ENCODE data around the gene RAB34. TPM values are rescaled to one million over a fixed set of nuclear protein-coding genes. Genes with fewer than 3 reads are reported as not detected.

Gene RAB34
- total and polyA plus RNA-seq, 9 of the 15 experiments (the other 6 are each of a cell fraction or from before 2014, with no cell fraction given): 0.07 to 3.8 (median 0.46) TPM; not detected in 1

GRCh38 chr17:28665994-28666393 is 51.7 kb downstream of the RAB34 start:
- Histone ChIP-seq H3K36me3 (ENCODE audit: control insufficient read depth, insufficient read depth, low read length) (peaks cover 69% of the 10 kb centered on the region), H3K4me2 (ENCODE audit: insufficient read depth, low read length) (no peak overlapping the region), H3K9me1 (ENCODE audit: control insufficient read depth, insufficient read depth, low read length) (peaks cover 4% of the 10 kb centered on the region), H3K9me3 (replicated peaks; ENCODE audit: control insufficient read depth, insufficient read depth, low read depth, low read length) (no peaks in the 10 kb centered on the region), H3K27ac (ENCODE audit: extremely low read depth, low read depth, low read length) (no peak overlapping the region), H4K20me1 (replicated peaks; ENCODE audit: control insufficient read depth, insufficient read depth, low read length) (peaks cover 12% of the 10 kb centered on the region; the same call in 1 of the 2 replicates), H3K9ac (ENCODE audit: insufficient read depth in 1 of 2, low read depth in 2 of 2, low read length in 2 of 2) (no peak overlapping the region), H3K4me3 (no peak overlapping the region), H3K27me3 (ENCODE audit: control insufficient read depth in 2 of 2, insufficient read depth in 2 of 2, low read length in 2 of 2) (no peaks in the 10 kb centered on the region), H2AFZ (ENCODE audit: low read depth, low read length) (no peak overlapping the region), H3K4me1 (replicated peaks in 1 of 2; ENCODE audit: control insufficient read depth in 2 of 2, insufficient read depth in 2 of 2, low read length in 2 of 2) (peaks cover 4 to 7% of the 10 kb centered on the region in 2 experiments; a peak in 2 of 5 replicates), H3K79me2 (ENCODE audit: control insufficient read depth, insufficient read depth, low read length) (peaks cover 80% of the 10 kb centered on the region)
- no TSS peak for BruUV-seq (replicated peaks)
- in situ Hi-C loops (cut with MboI): no loop called here
- FAIRE-seq (no peak), DNase-seq (ENCODE audit: extremely low read depth in 1 of 4, low spot score in 3 of 4) (no peak), ATAC-seq (no peak)
- intact Hi-C loops (cut with micrococcal nuclease): no loop called here
- TF ChIP-seq SPI1 (IDR thresholded peaks at IDR 0.05; ENCODE audit: borderline replicate concordance, low read depth, low read length) (peak; percentile 74), PBX2 (CRISPR knock-in tag; IDR thresholded peaks at IDR 0.05; ENCODE audit: low read depth) (no peak), PBX2 (tag; conservative IDR thresholded peaks at IDR 0.05; ENCODE audit: low read depth) (no peak)
- ChIA-PET POLR2A (interaction anchor here (0.6 to 6.9 kb wide), 6 partner anchors 9 to 1296 kb away, joined by 3 to 56 read pairs (median 3); partner anchors contain the start of gene BLTP2), CTCF (ENCODE audit: low intra/inter-chr PET ratio) (no interaction called here)
- WGBS (ENCODE audit: insufficient coverage, low coverage, missing lambda C conversion rate): 86% methylated on average over 2 of the region's 2 CpGs

Small RNA genes lying within 50 kb of the gene (small RNA-seq; reads per million reads assigned to genes)
- gene SNORD42A: not detected
- gene SNORD42B: not detected
- gene SNORD4A: not detected
- not detected for gene SNORD4B

Other genes with a start within 250 kb of the RAB34 start
Only the 7 nearest of the 20 such genes appear.
- 41.2 and 46.7 TPM in 2 replicates for gene SDF2, start 56.0 kb downstream of the RAB34 start, total RNA-seq (2014; rRNA removed)
- 62.7 and 64.0 TPM in 2 replicates for gene SDF2, start 56.0 kb downstream of the RAB34 start, total RNA-seq (2014; rRNA removed; fragmentation: Illumina TruSeq; extraction: Trizol)
- 50.2 and 51.6 TPM in 2 replicates for gene SDF2, start 56.0 kb downstream of the RAB34 start, total RNA-seq (2015; rRNA removed; fragmentation: Illumina TruSeq; extraction: Trizol)
- 45.7 and 50.0 TPM in 2 replicates for gene SDF2, start 56.0 kb downstream of the RAB34 start, total RNA-seq (2021)
- 56.1 and 77.2 TPM in 2 replicates for gene SDF2, start 56.0 kb downstream of the RAB34 start, polyA plus RNA-seq (2011; rRNA removed)
- gene SDF2, start 56.0 kb downstream of the RAB34 start, polyA plus RNA-seq (2014; fragmentation: Illumina TruSeq; extraction: Trizol): 62.1 and 67.0 TPM in 2 replicates
- gene SDF2, start 56.0 kb downstream of the RAB34 start, polyA plus RNA-seq (2014; fragmentation: Nextera tagmentation; extraction: Ambion mirVana): 100 to 1,000 TPM; 116 to 132 TPM
- 60.8 and 65.6 TPM in 2 replicates for gene SDF2, start 56.0 kb downstream of the RAB34 start, polyA plus RNA-seq (2014; rRNA removed)
- 58.1 and 80.4 TPM in 2 replicates for gene SUPT6H, start 55.7 kb downstream of the RAB34 start, total RNA-seq (2014; rRNA removed)
- 44.4 and 48.2 TPM in 2 replicates for gene SUPT6H, start 55.7 kb downstream of the RAB34 start, total RNA-seq (2014; rRNA removed; fragmentation: Illumina TruSeq; extraction: Trizol)
- 49.2 and 49.8 TPM in 2 replicates for gene SUPT6H, start 55.7 kb downstream of the RAB34 start, total RNA-seq (2015; rRNA removed; fragmentation: Illumina TruSeq; extraction: Trizol)
- 67.9 and 77.7 TPM in 2 replicates for gene SUPT6H, start 55.7 kb downstream of the RAB34 start, total RNA-seq (2021)
- 34.8 and 35.8 TPM in 2 replicates for gene SUPT6H, start 55.7 kb downstream of the RAB34 start, polyA plus RNA-seq (2011; rRNA removed)
- 68.5 and 68.9 TPM in 2 replicates for gene SUPT6H, start 55.7 kb downstream of the RAB34 start, polyA plus RNA-seq (2014; fragmentation: Illumina TruSeq; extraction: Trizol)
- gene SUPT6H, start 55.7 kb downstream of the RAB34 start, polyA plus RNA-seq (2014; fragmentation: Nextera tagmentation; extraction: Ambion mirVana): 1 to 10 TPM; 1.7 to 3.3 TPM
- 47.8 and 57.3 TPM in 2 replicates for gene SUPT6H, start 55.7 kb downstream of the RAB34 start, polyA plus RNA-seq (2014; rRNA removed)
- gene PROCA1, start 6.0 kb downstream of the RAB34 start, total RNA-seq (2014; rRNA removed): 5.9 and 6.6 TPM in 2 replicates
- gene PROCA1, start 6.0 kb downstream of the RAB34 start, total RNA-seq (2014; rRNA removed; fragmentation: Illumina TruSeq; extraction: Trizol): 2.7 and 2.9 TPM in 2 replicates
- gene PROCA1, start 6.0 kb downstream of the RAB34 start, total RNA-seq (2015; rRNA removed; fragmentation: Illumina TruSeq; extraction: Trizol): 4.7 and 5.4 TPM in 2 replicates
- 5.3 and 5.6 TPM in 2 replicates for gene PROCA1, start 6.0 kb downstream of the RAB34 start, total RNA-seq (2021)
- 7.0 and 7.3 TPM in 2 replicates for gene PROCA1, start 6.0 kb downstream of the RAB34 start, polyA plus RNA-seq (2011; rRNA removed)
- 5.4 and 6.7 TPM in 2 replicates for gene PROCA1, start 6.0 kb downstream of the RAB34 start, polyA plus RNA-seq (2014; fragmentation: Illumina TruSeq; extraction: Trizol)
- gene PROCA1, start 6.0 kb downstream of the RAB34 start, polyA plus RNA-seq (2014; fragmentation: Nextera tagmentation; extraction: Ambion mirVana): 1 to 10 TPM in 1 of 2 experiments, under 1 TPM in 1; 0.78 to 1.3 TPM
- 13.1 and 16.2 TPM in 2 replicates for gene PROCA1, start 6.0 kb downstream of the RAB34 start, polyA plus RNA-seq (2014; rRNA removed)
- gene RPL23A, start 2.1 kb upstream of the RAB34 start, total RNA-seq (2014; rRNA removed): 1,152 and 1,205 TPM in 2 replicates
- 2,395 and 2,469 TPM in 2 replicates for gene RPL23A, start 2.1 kb upstream of the RAB34 start, total RNA-seq (2014; rRNA removed; fragmentation: Illumina TruSeq; extraction: Trizol)
- gene RPL23A, start 2.1 kb upstream of the RAB34 start, total RNA-seq (2015; rRNA removed; fragmentation: Illumina TruSeq; extraction: Trizol): 1,764 and 1,818 TPM in 2 replicates
- 2,532 and 2,839 TPM in 2 replicates for gene RPL23A, start 2.1 kb upstream of the RAB34 start, total RNA-seq (2021)
- 2,188 and 2,272 TPM in 2 replicates for gene RPL23A, start 2.1 kb upstream of the RAB34 start, polyA plus RNA-seq (2011; rRNA removed)
- gene RPL23A, start 2.1 kb upstream of the RAB34 start, polyA plus RNA-seq (2014; fragmentation: Illumina TruSeq; extraction: Trizol): 1,539 and 1,550 TPM in 2 replicates
- gene RPL23A, start 2.1 kb upstream of the RAB34 start, polyA plus RNA-seq (2014; fragmentation: Nextera tagmentation; extraction: Ambion mirVana): 1,000 to 10,000 TPM; 6,705 to 7,115 TPM
- gene RPL23A, start 2.1 kb upstream of the RAB34 start, polyA plus RNA-seq (2014; rRNA removed): 1,016 and 1,176 TPM in 2 replicates
- gene TLCD1, start 8.4 kb upstream of the RAB34 start, total RNA-seq (2014; rRNA removed): 15.8 and 26.0 TPM in 2 replicates
- 19.7 and 21.7 TPM in 2 replicates for gene TLCD1, start 8.4 kb upstream of the RAB34 start, total RNA-seq (2014; rRNA removed; fragmentation: Illumina TruSeq; extraction: Trizol)
- 15.7 and 18.1 TPM in 2 replicates for gene TLCD1, start 8.4 kb upstream of the RAB34 start, total RNA-seq (2015; rRNA removed; fragmentation: Illumina TruSeq; extraction: Trizol)
- gene TLCD1, start 8.4 kb upstream of the RAB34 start, total RNA-seq (2021): 27.1 and 29.5 TPM in 2 replicates
- gene TLCD1, start 8.4 kb upstream of the RAB34 start, polyA plus RNA-seq (2011; rRNA removed): 17.2 and 33.2 TPM in 2 replicates
- gene TLCD1, start 8.4 kb upstream of the RAB34 start, polyA plus RNA-seq (2014; fragmentation: Illumina TruSeq; extraction: Trizol): 34.2 and 37.7 TPM in 2 replicates
- gene TLCD1, start 8.4 kb upstream of the RAB34 start, polyA plus RNA-seq (2014; fragmentation: Nextera tagmentation; extraction: Ambion mirVana): 10 to 100 TPM in 1 of 2 experiments, 1 to 10 TPM in 1; 6.8 to 10.2 TPM
- 25.0 and 34.7 TPM in 2 replicates for gene TLCD1, start 8.4 kb upstream of the RAB34 start, polyA plus RNA-seq (2014; rRNA removed)
- 4.6 and 5.8 TPM in 2 replicates for gene NEK8, start 10.9 kb upstream of the RAB34 start, total RNA-seq (2014; rRNA removed)
- 3.9 TPM in 2 replicates for gene NEK8, start 10.9 kb upstream of the RAB34 start, total RNA-seq (2014; rRNA removed; fragmentation: Illumina TruSeq; extraction: Trizol)
- gene NEK8, start 10.9 kb upstream of the RAB34 start, total RNA-seq (2015; rRNA removed; fragmentation: Illumina TruSeq; extraction: Trizol): 3.6 and 4.5 TPM in 2 replicates
- gene NEK8, start 10.9 kb upstream of the RAB34 start, total RNA-seq (2021): 6.4 and 7.8 TPM in 2 replicates
- 16.6 and 17.7 TPM in 2 replicates for gene NEK8, start 10.9 kb upstream of the RAB34 start, polyA plus RNA-seq (2011; rRNA removed)
- gene NEK8, start 10.9 kb upstream of the RAB34 start, polyA plus RNA-seq (2014; fragmentation: Illumina TruSeq; extraction: Trizol): 5.7 and 8.2 TPM in 2 replicates
- 1 to 10 TPM in 1 of 2 experiments, under 1 TPM in 1; 0.98 to 1.6 TPM for gene NEK8, start 10.9 kb upstream of the RAB34 start, polyA plus RNA-seq (2014; fragmentation: Nextera tagmentation; extraction: Ambion mirVana)
- 7.6 and 10.3 TPM in 2 replicates for gene NEK8, start 10.9 kb upstream of the RAB34 start, polyA plus RNA-seq (2014; rRNA removed)
- gene TRAF4, start 26.1 kb upstream of the RAB34 start, total RNA-seq (2014; rRNA removed): 75.4 and 112 TPM in 2 replicates
- gene TRAF4, start 26.1 kb upstream of the RAB34 start, total RNA-seq (2014; rRNA removed; fragmentation: Illumina TruSeq; extraction: Trizol): 23.6 and 32.0 TPM in 2 replicates
- gene TRAF4, start 26.1 kb upstream of the RAB34 start, total RNA-seq (2015; rRNA removed; fragmentation: Illumina TruSeq; extraction: Trizol): 45.6 and 52.6 TPM in 2 replicates
- 147 and 156 TPM in 2 replicates for gene TRAF4, start 26.1 kb upstream of the RAB34 start, total RNA-seq (2021)
- 72.4 and 96.6 TPM in 2 replicates for gene TRAF4, start 26.1 kb upstream of the RAB34 start, polyA plus RNA-seq (2011; rRNA removed)
- 85.4 and 87.7 TPM in 2 replicates for gene TRAF4, start 26.1 kb upstream of the RAB34 start, polyA plus RNA-seq (2014; fragmentation: Illumina TruSeq; extraction: Trizol)
- gene TRAF4, start 26.1 kb upstream of the RAB34 start, polyA plus RNA-seq (2014; fragmentation: Nextera tagmentation; extraction: Ambion mirVana): 1 to 10 TPM; 2.4 to 5.0 TPM
- 108 and 121 TPM in 2 replicates for gene TRAF4, start 26.1 kb upstream of the RAB34 start, polyA plus RNA-seq (2014; rRNA removed)